GM18858 (cell line): ENCODE measurements around the gene MEIS1.

Experiments used
- ATAC-seq: cut with Tn5 transposase; IDR thresholded peaks from one replicate; pipeline ENCODE4 v1.9.1; 2021; ENCODE audit not compliant: unreplicated experiment

MEIS1 gene

GRCh38 chr2:66562304-66562685 is 127.4 kb downstream of the MEIS1 start:
- ATAC-seq: no peak

- ATAC-seq: no peak
Observed at GRCh38 chr2:66563473-66563872, 128.5 kb downstream of the MEIS1 start.

- no peak for ATAC-seq
Observed at GRCh38 chr2:66565291-66565690, 130.4 kb downstream of the MEIS1 start.

- no peak for ATAC-seq
Observed at GRCh38 chr2:66566726-66567399, 131.9 kb downstream of the MEIS1 start.

GRCh38 chr2:66567729-66568128 is 132.8 kb downstream of the MEIS1 start:
- ATAC-seq: no peak

GRCh38 chr2:66568650-66569300 is 133.8 kb downstream of the MEIS1 start:
- ATAC-seq: no peak

GRCh38 chr2:66569321-66569851 is 134.5 kb downstream of the MEIS1 start:
- ATAC-seq: no peak

GRCh38 chr2:66569974-66570373 is 135.0 kb downstream of the MEIS1 start:
- no peak for ATAC-seq

GRCh38 chr2:66570471-66570870 is 135.5 kb downstream of the MEIS1 start:
- ATAC-seq: no peak

GRCh38 chr2:66571918-66572317 is 137.0 kb downstream of the MEIS1 start:
- ATAC-seq: no peak

GRCh38 chr2:66572391-66572790 is 137.5 kb downstream of the MEIS1 start:
- ATAC-seq: no peak

GRCh38 chr2:66573416-66573815 is 138.5 kb downstream of the MEIS1 start:
- ATAC-seq: no peak

- no peak for ATAC-seq
Observed at GRCh38 chr2:66573821-66574233, 138.9 kb downstream of the MEIS1 start.

GRCh38 chr2:66574701-66575624 is 140.0 kb downstream of the MEIS1 start:
- no peak for ATAC-seq

GRCh38 chr2:66575625-66576310 is 140.8 kb downstream of the MEIS1 start:
- no peak for ATAC-seq

- ATAC-seq: no peak
Observed at GRCh38 chr2:66576311-66576560, 141.3 kb downstream of the MEIS1 start.

- ATAC-seq: no peak
Observed at GRCh38 chr2:66576561-66577320, 141.8 kb downstream of the MEIS1 start.

GRCh38 chr2:66577321-66578053 is 142.6 kb downstream of the MEIS1 start:
- ATAC-seq: no peak

- ATAC-seq: no peak
Observed at GRCh38 chr2:66578054-66578686, 143.2 kb downstream of the MEIS1 start.
